Stimulated activated CD8-positive, alpha-beta memory T cell treated with anti-CD3 and anti-CD28 coated beads, Interleukin-15, amount 100 ng/mL, for 4 hours (primary cell): ENCODE data around the gene FAM50A.
"Not testable (repeated sequence)": the region's sequence is repeated elsewhere in the genome, so short reads cannot be mapped to it uniquely, and the experiment has no call there.

Experiments
- DNase-seq, 2 donors: peaks; one replicate each; pipeline ENCODE4 v3.0.0-alpha.2; 2020; ENCODE audit warnings: low read depth in 2 of 2

The FAM50A gene

GRCh38 chrX:154443992-154444754 lies at the start of gene FAM50A:
Gene FAM50A, plus strand, starts transcription at chrX:154444141. Its CDS starts 95 bp downstream, at chrX:154444236.
- peak; percentile 25 to 45 for DNase-seq

- not testable (repeated sequence) for DNase-seq
These were observed 47.6 kb upstream of the FAM50A start for GRCh38 chrX:154396363-154396762.

DNA sequence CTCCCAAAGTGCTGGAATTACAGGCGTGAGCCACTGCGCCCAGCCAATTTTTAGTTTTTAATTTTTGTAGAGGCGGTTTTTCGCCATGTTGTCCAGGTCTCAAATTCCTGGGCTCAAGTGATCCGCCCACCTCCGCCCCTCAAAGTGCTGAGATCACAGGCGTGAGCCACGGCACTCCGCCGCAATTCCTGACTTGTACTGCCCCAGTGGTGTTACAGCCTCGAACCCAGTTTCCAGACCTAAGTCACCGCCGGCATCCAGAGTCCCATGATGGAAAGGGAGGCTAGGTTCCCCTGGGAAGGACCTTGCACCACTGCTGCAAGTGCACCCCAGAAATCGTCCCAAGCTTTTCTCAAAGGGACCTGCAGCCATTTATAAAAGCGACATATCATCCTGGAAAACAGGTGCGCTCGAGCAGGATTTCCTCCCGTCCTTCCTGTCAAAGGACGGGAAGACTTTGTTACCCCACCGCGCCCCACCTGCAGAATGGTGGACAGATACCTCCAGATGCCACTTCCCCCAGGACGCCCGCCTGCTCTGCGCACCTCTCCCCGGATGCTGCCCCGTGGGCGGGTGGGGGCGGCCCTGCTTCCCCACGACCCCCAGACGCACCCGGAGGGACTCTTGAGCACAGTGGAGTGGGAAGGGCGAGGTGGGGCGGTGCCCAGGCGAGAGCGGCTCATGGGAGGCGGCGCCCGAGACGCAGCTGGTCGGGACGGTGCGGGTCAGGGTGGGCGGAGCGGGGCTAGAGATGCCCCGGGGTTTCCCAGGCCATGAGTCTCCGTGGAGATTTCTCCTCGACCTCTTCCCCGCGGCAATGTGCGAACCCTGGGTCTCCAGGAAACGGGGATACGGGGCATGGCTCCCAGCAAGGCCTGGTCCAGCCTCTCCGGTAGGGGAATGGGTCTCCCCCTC lies 46.7 kb upstream of the FAM50A start:
- DNase-seq: peak in 1 of 2 donors; percentile 49

DNA sequence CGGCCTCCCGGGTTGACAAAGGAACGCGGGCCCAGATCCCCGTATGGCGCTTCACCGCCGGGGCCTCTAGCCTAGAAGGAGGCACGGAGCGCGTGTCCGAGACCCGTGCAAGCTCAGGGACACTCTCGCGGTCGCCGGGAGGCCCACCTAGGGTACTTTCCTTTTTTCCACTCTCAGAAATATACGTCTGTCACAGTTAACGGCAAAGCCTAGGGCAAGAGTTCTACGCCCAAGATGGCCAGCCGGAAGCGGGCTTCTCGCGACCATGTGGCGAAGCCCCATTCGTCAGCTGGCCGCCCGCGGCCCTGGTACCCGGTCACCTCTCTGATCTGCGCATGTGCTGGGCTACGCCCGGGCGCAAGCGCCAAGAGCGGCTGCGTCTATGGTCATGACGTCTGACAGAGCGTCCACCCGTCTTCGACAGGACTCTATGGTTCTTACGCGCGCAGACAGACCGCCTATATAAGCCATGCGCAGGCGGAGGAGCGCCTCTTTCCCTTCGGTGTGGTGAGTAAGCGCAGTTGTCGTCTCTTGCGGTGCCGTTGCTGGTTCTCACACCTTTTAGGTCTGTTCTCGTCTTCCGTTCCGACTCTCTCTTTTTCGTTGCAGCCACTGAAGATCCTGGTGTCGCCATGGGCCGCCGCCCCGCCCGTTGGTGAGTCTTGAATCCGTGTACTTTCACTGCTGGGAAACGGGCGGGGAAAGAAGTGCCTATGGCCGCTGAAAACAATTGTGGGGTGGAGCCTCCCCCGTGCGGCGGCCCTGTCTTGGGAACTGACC lies 45.9 kb upstream of the FAM50A start, which contains the start of gene RPL10:
Gene RPL10, plus strand, starts transcription at position 490 of the 780 bp plus-strand sequence. Its CDS starts 143 bp downstream, at position 633.
- peak; percentile 79 to 85 for DNase-seq

GRCh38 chrX:154398668-154399526 lies 45.0 kb upstream of the FAM50A start:
- peak in 1 of 2 donors; percentile 70 for DNase-seq

GRCh38 chrX:154399527-154400368 lies 44.2 kb upstream of the FAM50A start:
- no peak for DNase-seq

- DNase-seq: not testable (repeated sequence)
These were observed 43.5 kb upstream of the FAM50A start for GRCh38 chrX:154400369-154400817.

DNA sequence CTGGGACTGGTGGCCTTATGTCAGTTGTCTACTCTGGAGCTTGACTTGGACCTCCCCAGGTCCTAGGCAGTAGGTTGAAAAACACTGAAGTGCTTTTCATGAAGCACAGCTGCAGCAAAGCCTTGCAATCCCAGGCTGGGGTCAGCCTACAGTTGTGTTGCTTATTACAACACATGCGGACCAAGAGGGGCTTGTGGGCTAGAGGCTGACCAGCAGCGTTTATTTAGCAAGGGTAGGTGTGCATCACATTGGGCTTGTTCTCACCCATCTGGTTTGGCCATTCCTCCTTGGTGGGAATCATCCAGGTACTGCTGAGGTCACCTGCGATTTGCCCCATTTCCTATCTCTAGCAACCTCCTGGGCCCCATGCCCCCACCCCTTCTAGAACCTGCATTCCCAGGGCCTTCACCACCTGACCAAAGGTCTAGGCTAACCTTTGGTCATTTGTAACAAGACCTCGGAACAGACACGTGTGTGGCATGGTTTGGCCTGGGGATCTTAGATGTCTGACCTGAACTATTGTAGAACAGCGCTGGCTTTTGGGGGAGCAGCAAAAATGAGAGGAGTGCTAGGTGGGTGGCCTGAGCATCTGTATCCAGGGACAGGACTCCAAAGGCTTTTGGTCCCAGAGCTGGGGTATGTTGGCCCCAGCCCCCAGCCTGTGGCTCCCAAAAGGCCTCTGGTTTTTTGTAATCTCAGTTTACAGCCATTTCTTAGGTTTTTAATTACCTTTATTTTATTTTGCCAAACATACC lies 42.7 kb upstream of the FAM50A start:
- no peak for DNase-seq

DNA sequence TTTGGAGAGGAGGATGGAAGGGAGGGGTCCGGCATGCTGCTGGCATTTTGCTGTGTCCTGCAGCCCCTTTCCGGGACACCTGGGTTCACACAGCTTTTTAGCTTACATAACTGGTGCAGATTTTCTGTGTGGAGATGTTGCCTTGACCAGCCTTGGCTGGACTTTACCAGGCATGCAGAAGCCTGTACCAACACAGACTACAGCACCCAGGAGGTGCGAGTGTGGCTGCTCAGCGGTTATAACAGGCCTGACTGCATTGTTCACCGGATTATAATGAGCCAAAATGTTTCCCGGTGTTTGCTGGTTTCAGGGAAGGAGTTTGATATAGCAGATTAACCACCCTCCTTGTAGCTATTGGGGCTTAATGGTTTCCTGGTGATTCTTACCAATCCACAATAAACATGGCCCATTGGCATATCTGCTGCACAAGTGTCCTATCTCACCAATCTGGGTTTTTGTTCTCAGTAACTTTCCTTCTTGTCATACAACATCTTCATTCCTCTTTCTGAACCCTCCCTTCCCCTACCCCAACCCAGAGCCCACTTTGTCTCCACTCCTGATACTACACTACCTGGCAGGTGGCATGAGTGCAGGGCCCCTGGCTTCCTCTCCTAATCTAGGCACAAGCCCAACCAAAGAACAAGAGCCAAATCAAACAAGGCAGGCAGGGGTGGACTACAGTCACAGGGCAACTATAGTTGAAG lies 41.9 kb upstream of the FAM50A start:
- DNase-seq: no peak

DNA sequence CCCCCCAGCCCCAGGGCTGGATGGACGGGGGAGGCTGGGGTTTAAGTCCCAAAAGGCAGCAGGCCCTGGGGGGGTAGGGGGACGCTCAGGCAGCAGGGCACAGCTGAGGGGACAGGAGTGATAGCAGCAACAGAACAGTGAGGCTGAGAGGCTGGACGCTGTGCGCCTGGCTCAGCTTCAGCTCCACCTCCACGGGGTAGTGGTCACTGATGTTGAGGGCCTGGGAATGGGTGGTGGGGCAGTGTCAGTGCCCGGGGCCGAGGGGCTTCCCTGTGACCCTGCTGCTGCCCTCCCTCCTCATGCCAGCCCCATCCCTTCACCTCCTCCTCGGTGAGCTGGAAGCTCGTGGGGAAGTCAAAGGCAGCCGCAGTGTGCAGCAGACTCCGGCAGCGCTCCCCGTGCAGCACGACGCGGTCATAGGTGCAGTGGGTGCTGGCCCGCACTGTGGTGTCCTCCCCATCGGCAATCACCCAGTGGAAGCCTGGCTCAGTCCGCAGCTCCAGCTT lies 41.3 kb upstream of the FAM50A start:
- no peak for DNase-seq

DNA sequence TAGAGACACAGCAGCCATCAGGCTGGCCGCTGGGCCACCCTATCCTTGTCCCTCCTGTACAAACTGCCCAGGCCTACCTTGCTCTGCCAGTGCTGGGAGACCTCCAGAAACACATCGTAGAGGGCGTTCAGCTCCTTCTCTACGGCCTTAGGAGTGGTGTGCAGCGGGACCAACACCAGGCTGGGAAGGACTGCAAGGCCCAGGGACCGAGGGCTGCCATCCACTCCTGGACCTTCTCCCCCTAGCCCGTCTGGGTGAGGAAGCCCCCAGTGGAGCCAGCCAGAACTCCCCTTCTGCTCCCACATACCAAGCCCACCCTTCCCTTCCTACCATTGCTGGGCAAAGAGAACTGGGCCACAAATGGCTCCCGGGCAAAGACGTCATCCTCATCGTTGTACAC lies 40.7 kb upstream of the FAM50A start:
- DNase-seq: no peak

- DNase-seq: no peak
These were observed 40.1 kb upstream of the FAM50A start for GRCh38 chrX:154403858-154404257.

GRCh38 chrX:154404625-154405192 lies 39.2 kb upstream of the FAM50A start:
- no peak for DNase-seq

DNA sequence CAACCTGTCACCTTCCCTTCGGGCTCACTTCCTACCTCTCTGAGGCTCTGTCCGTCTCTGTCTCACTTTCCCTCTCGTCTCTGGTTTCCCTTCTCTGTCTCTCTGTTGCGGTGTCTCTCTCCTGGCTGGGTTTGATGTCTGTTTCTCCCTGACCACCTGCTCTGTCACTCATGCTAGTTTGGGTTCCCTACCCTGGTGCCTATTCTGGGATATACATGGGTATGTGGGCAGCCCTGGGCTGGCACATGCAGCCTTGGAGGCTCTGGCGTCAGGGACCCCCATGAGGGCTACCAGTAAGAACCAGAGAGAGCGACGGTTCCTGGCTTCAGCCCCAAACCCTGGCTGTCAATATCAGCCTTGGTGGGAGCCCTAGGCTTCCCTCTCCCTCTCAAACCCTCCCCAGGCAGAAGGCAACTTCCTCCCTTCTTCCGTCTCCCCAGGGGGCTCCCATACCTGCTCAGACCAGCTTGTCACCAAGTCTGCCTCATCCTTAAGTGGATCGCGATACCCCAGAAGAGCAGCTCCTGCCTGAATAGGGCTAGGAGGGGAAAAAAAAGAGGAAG lies 35.2 kb upstream of the FAM50A start:
- DNase-seq: no peak

DNA sequence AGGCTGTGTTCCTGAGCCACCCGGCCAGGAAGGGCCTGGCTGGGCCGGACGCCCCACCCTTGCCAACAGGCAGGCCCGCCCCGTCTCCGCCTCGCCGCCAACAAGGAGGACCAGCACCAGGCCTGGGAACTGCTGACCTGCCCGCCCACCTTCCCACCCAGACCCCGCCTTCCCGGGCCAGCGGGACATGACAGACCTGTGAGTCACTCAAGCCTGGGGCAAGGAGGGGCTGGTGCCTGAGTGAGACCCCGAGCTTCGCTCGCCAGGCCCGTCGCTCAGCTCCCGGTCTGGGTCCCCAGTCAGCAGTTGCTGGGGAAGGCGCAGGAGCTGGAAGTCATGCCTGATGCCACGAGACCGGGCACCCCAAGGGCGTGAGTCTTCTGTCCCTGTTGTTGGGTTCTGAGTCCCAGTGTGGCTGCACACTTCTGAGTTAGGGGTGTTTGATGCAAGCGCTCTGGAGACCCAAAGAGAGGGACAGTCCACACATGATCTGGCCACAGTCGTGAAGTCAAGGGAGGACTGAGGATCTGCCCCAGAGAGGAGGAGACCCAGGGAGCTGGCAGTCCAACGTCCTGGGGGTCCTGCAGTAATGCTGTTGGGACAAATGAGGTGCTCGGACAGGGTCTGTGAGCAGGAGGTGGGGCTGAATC lies 34.6 kb upstream of the FAM50A start, which contains the start of gene DNASE1L1:
Gene DNASE1L1, minus strand, starts transcription at position 33 of the 650 bp plus-strand sequence. CDS start 3,686 bp downstream, outside the sequence.
- DNase-seq: no peak

DNA sequence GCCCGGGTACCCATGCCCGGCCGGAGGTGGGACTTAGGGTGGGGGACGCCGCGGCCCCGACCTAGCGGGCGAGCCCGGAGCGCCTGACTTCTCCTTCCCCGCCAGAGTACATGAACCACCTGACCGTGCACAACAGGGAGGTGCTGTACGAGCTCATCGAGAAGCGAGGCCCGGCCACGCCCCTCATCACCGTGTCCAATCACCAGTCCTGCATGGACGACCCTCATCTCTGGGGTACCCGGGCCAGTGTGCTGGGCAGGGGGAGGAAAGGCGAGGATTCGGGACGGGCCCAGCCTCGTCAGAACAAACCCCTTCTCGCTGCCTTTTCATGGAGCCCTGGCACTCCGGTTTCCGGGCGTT lies 32.0 kb upstream of the FAM50A start:
- DNase-seq: no peak

GRCh38 chrX:154412468-154412867 lies 31.5 kb upstream of the FAM50A start:
- no peak for DNase-seq
